ENCODE data around the gene KLHL5. TPM values are rescaled to one million over a fixed set of nuclear protein-coding genes. Genes with fewer than 3 reads are reported as not detected.

Gene KLHL5
- total RNA-seq (2014; rRNA removed; shearing (Covaris generic); ENCODE audit: low replicate concordance) = 142 and 147 TPM in 2 replicates

GRCh38 chr4:39062094-39062769 lies at the start of gene KLHL5:
Gene KLHL5, plus strand, starts transcription at chr4:39062232. Its CDS starts 421 bp downstream, at chr4:39062653.
- Histone ChIP-seq H3K4me1 (ENCODE audit: low read length) (peaks cover 53% of the 10 kb centered on the region), H3K9ac (ENCODE audit: low read length) (no peak within 1 kb of the TSS), H2AFZ (ENCODE audit: low read length) (no peak within 1 kb of the TSS), H3K27ac (ENCODE audit: low read length) (peak within 1 kb of the TSS; percentile 25), H3K79me2 (ENCODE audit: low read length) (peaks cover 99% of the 10 kb centered on the region), H4K20me1 (ENCODE audit: insufficient read depth, low read depth, low read length) (0 out of 2 replicates have a peak, but pooled peaks cover 3% of the 10 kb centered on the region), H3K9me3 (ENCODE audit: low read length) (no peaks in the 10 kb centered on the region), H3K4me2 (ENCODE audit: low read depth, low read length, poor library complexity, severe bottlenecking) (peak within 1 kb of the TSS; percentile 6), H3K9me2 (replicated peaks; ENCODE audit: insufficient read depth, low read length) (no peaks in the 10 kb centered on the region), H3K27me3 (ENCODE audit: low read length) (no peaks in the 10 kb centered on the region), H3K4me3 (ENCODE audit: low read length) (no peak within 1 kb of the TSS), H3K36me3 (ENCODE audit: insufficient read depth, low read length) (peaks cover 11% of the 10 kb centered on the region)
- DNase-seq = no peak

GRCh38 chr4:39014028-39014427 lies 48.0 kb upstream of the KLHL5 start:
- no peak for DNase-seq
- H4K20me1 ChIP-seq (ENCODE audit: insufficient read depth, low read depth, low read length) = no peaks in the 10 kb centered on the region
- no peak overlapping the region for H3K4me2 ChIP-seq (ENCODE audit: low read depth, low read length, poor library complexity, severe bottlenecking)
- no peaks in the 10 kb centered on the region for H3K27me3 ChIP-seq (ENCODE audit: low read length)
- no peak overlapping the region for H3K27ac ChIP-seq (ENCODE audit: low read length)
- no peaks in the 10 kb centered on the region for H3K4me1 ChIP-seq (ENCODE audit: low read length)
- H3K4me3 ChIP-seq (ENCODE audit: low read length) = no peak overlapping the region
- peaks cover 73% of the 10 kb centered on the region for H3K79me2 ChIP-seq (ENCODE audit: low read length)
- H3K9me2 ChIP-seq (replicated peaks; ENCODE audit: insufficient read depth, low read length) = no peaks in the 10 kb centered on the region
- H3K36me3 ChIP-seq (ENCODE audit: insufficient read depth, low read length) = peaks cover 28% of the 10 kb centered on the region
- peaks cover 8% of the 10 kb centered on the region; the same call in 1 of the 2 replicates for H3K9me3 ChIP-seq (ENCODE audit: low read length)
- H2AFZ ChIP-seq (ENCODE audit: low read length) = no peak overlapping the region
- H3K9ac ChIP-seq (ENCODE audit: low read length) = no peak overlapping the region

- Histone ChIP-seq H3K79me2 (ENCODE audit: low read length) (peaks cover 71% of the 10 kb centered on the region), H3K27ac (ENCODE audit: low read length) (no peak overlapping the region), H3K4me3 (ENCODE audit: low read length) (no peak overlapping the region), H2AFZ (ENCODE audit: low read length) (no peak overlapping the region), H3K9ac (ENCODE audit: low read length) (no peak overlapping the region), H3K4me1 (ENCODE audit: low read length) (no peaks in the 10 kb centered on the region), H3K36me3 (ENCODE audit: insufficient read depth, low read length) (peaks cover 46% of the 10 kb centered on the region), H3K9me3 (ENCODE audit: low read length) (peaks cover 8% of the 10 kb centered on the region; the same call in 1 of the 2 replicates), H3K4me2 (ENCODE audit: low read depth, low read length, poor library complexity, severe bottlenecking) (no peak overlapping the region), H3K27me3 (ENCODE audit: low read length) (no peaks in the 10 kb centered on the region), H3K9me2 (replicated peaks; ENCODE audit: insufficient read depth, low read length) (no peaks in the 10 kb centered on the region), H4K20me1 (ENCODE audit: insufficient read depth, low read depth, low read length) (no peaks in the 10 kb centered on the region)
- no peak for DNase-seq
Measured at GRCh38 chr4:39020130-39020529, 41.9 kb upstream of the KLHL5 start.

- Histone ChIP-seq H3K4me1 (ENCODE audit: low read length) (no peaks in the 10 kb centered on the region), H3K27ac (ENCODE audit: low read length) (no peak overlapping the region), H3K27me3 (ENCODE audit: low read length) (no peaks in the 10 kb centered on the region), H3K4me3 (ENCODE audit: low read length) (no peak overlapping the region), H3K9me2 (replicated peaks; ENCODE audit: insufficient read depth, low read length) (no peaks in the 10 kb centered on the region), H3K36me3 (ENCODE audit: insufficient read depth, low read length) (peaks cover 46% of the 10 kb centered on the region), H3K79me2 (ENCODE audit: low read length) (peaks cover 72% of the 10 kb centered on the region), H3K9me3 (ENCODE audit: low read length) (peaks cover 8% of the 10 kb centered on the region; the same call in 1 of the 2 replicates), H3K9ac (ENCODE audit: low read length) (no peak overlapping the region), H3K4me2 (ENCODE audit: low read depth, low read length, poor library complexity, severe bottlenecking) (no peak overlapping the region), H2AFZ (ENCODE audit: low read length) (no peak overlapping the region), H4K20me1 (ENCODE audit: insufficient read depth, low read depth, low read length) (no peaks in the 10 kb centered on the region)
- DNase-seq = no peak
Measured at GRCh38 chr4:39021631-39022030, 40.4 kb upstream of the KLHL5 start.

- no peak for DNase-seq
- Histone ChIP-seq H3K27ac (ENCODE audit: low read length) (no peak overlapping the region), H3K36me3 (ENCODE audit: insufficient read depth, low read length) (peaks cover 51% of the 10 kb centered on the region), H3K4me3 (ENCODE audit: low read length) (no peak overlapping the region), H3K9me2 (replicated peaks; ENCODE audit: insufficient read depth, low read length) (no peaks in the 10 kb centered on the region), H4K20me1 (ENCODE audit: insufficient read depth, low read depth, low read length) (no peaks in the 10 kb centered on the region), H3K9me3 (ENCODE audit: low read length) (peaks cover 8% of the 10 kb centered on the region; the same call in 1 of the 2 replicates), H3K27me3 (ENCODE audit: low read length) (no peaks in the 10 kb centered on the region), H3K79me2 (ENCODE audit: low read length) (peaks cover 76% of the 10 kb centered on the region), H3K9ac (ENCODE audit: low read length) (no peak overlapping the region), H2AFZ (ENCODE audit: low read length) (no peak overlapping the region), H3K4me2 (ENCODE audit: low read depth, low read length, poor library complexity, severe bottlenecking) (no peak overlapping the region), H3K4me1 (ENCODE audit: low read length) (peaks cover under 1% of the 10 kb centered on the region; the same call in 1 of the 2 replicates)
Measured at GRCh38 chr4:39022241-39022640, 39.8 kb upstream of the KLHL5 start.

- H3K36me3 ChIP-seq (ENCODE audit: insufficient read depth, low read length) = peaks cover 51% of the 10 kb centered on the region
- DNase-seq = no peak
- H3K4me2 ChIP-seq (ENCODE audit: low read depth, low read length, poor library complexity, severe bottlenecking) = no peak overlapping the region
- H3K9me3 ChIP-seq (ENCODE audit: low read length) = peaks cover 3% of the 10 kb centered on the region; the same call in 1 of the 2 replicates
- H3K27ac ChIP-seq (ENCODE audit: low read length) = no peak overlapping the region
- no peak overlapping the region for H3K4me3 ChIP-seq (ENCODE audit: low read length)
- H4K20me1 ChIP-seq (ENCODE audit: insufficient read depth, low read depth, low read length) = no peaks in the 10 kb centered on the region
- H3K27me3 ChIP-seq (ENCODE audit: low read length) = no peaks in the 10 kb centered on the region
- H3K4me1 ChIP-seq (ENCODE audit: low read length) = peaks cover 9% of the 10 kb centered on the region
- no peak overlapping the region for H2AFZ ChIP-seq (ENCODE audit: low read length)
- no peaks in the 10 kb centered on the region for H3K9me2 ChIP-seq (replicated peaks; ENCODE audit: insufficient read depth, low read length)
- no peak overlapping the region for H3K9ac ChIP-seq (ENCODE audit: low read length)
- peaks cover 78% of the 10 kb centered on the region for H3K79me2 ChIP-seq (ENCODE audit: low read length)
Measured at GRCh38 chr4:39023059-39023458, 39.0 kb upstream of the KLHL5 start.

GRCh38 chr4:39024311-39024865 lies 37.6 kb upstream of the KLHL5 start:
- no peak overlapping the region for H3K4me3 ChIP-seq (ENCODE audit: low read length)
- no peaks in the 10 kb centered on the region; the same call in 1 of the 2 replicates for H3K9me3 ChIP-seq (ENCODE audit: low read length)
- peaks cover 84% of the 10 kb centered on the region for H3K79me2 ChIP-seq (ENCODE audit: low read length)
- H3K27ac ChIP-seq (ENCODE audit: low read length) = no peak overlapping the region
- H3K4me1 ChIP-seq (ENCODE audit: low read length) = peaks cover 18% of the 10 kb centered on the region
- no peaks in the 10 kb centered on the region for H3K9me2 ChIP-seq (replicated peaks; ENCODE audit: insufficient read depth, low read length)
- no peaks in the 10 kb centered on the region for H4K20me1 ChIP-seq (ENCODE audit: insufficient read depth, low read depth, low read length)
- no peak overlapping the region for H3K9ac ChIP-seq (ENCODE audit: low read length)
- no peak overlapping the region for H3K4me2 ChIP-seq (ENCODE audit: low read depth, low read length, poor library complexity, severe bottlenecking)
- no peak overlapping the region for H2AFZ ChIP-seq (ENCODE audit: low read length)
- H3K36me3 ChIP-seq (ENCODE audit: insufficient read depth, low read length) = peaks cover 56% of the 10 kb centered on the region
- no peak for DNase-seq
- no peaks in the 10 kb centered on the region for H3K27me3 ChIP-seq (ENCODE audit: low read length)

- no peak overlapping the region for H3K4me2 ChIP-seq (ENCODE audit: low read depth, low read length, poor library complexity, severe bottlenecking)
- H3K9ac ChIP-seq (ENCODE audit: low read length) = no peak overlapping the region
- H2AFZ ChIP-seq (ENCODE audit: low read length) = no peak overlapping the region
- H4K20me1 ChIP-seq (ENCODE audit: insufficient read depth, low read depth, low read length) = no peaks in the 10 kb centered on the region
- no peaks in the 10 kb centered on the region for H3K9me3 ChIP-seq (ENCODE audit: low read length)
- H3K27ac ChIP-seq (ENCODE audit: low read length) = no peak overlapping the region
- H3K4me1 ChIP-seq (ENCODE audit: low read length) = peaks cover 24% of the 10 kb centered on the region
- DNase-seq = no peak
- H3K36me3 ChIP-seq (ENCODE audit: insufficient read depth, low read length) = peaks cover 61% of the 10 kb centered on the region
- H3K4me3 ChIP-seq (ENCODE audit: low read length) = no peak overlapping the region
- no peaks in the 10 kb centered on the region for H3K27me3 ChIP-seq (ENCODE audit: low read length)
- H3K9me2 ChIP-seq (replicated peaks; ENCODE audit: insufficient read depth, low read length) = no peaks in the 10 kb centered on the region
- peaks cover 90% of the 10 kb centered on the region for H3K79me2 ChIP-seq (ENCODE audit: low read length)
Measured at GRCh38 chr4:39025552-39026085, 36.4 kb upstream of the KLHL5 start.
